GM12878 (cell line): Measurements from ENCODE around the gene ALDH3B2.
"Not testable (repeated sequence)": the region's sequence is repeated elsewhere in the genome, so short reads cannot be mapped to it uniquely, and the experiment has no call there.

Experiments
- CTCF ChIP-seq, 3 experiments: IDR thresholded peaks in 2 of 3; conservative IDR thresholded peaks in 1 of 3; 2 replicates each; pipeline ENCODE4 v1.5.1; 2011; ENCODE audit warnings: low read depth in 3 of 3, low read length in 3 of 3, mild to moderate bottlenecking in 3 of 3, control low read depth in 2 of 3, moderate library complexity in 2 of 3, inconsistent platforms in 1 of 3, mixed read lengths in 1 of 3; ENCODE audit not compliant: control insufficient read depth in 2 of 3, insufficient read depth in 1 of 3; ENCODE audit errors: extremely low read depth in 1 of 3
- MAX ChIP-seq: IDR thresholded peaks from 2 replicates; pipeline ENCODE4 v1.6.1; 2012; ENCODE audit warnings: low read depth, low read length, improper control_type of control experiment
- POLR2A ChIP-seq: IDR thresholded peaks from 2 replicates; pipeline ENCODE4 v1.6.1; 2011; ENCODE audit warnings: low read depth, mild to moderate bottlenecking, low read length
- POLR2AphosphoS5 ChIP-seq: IDR thresholded peaks from 2 replicates; pipeline ENCODE4 v1.6.1; 2011; ENCODE audit warnings: mild to moderate bottlenecking, low read length, inconsistent platforms
- TBL1XR1 ChIP-seq: IDR thresholded peaks from 2 replicates; pipeline ENCODE4 v1.6.1; 2012; ENCODE audit warnings: low read depth, low read length, improper control_type of control experiment
- ZNF274 ChIP-seq: IDR thresholded peaks from one replicate; pipeline ENCODE4 v1.8.0; 2011; ENCODE audit not compliant: insufficient read length, insufficient read depth

GRCh38 chr11:67711212-67711611, 36.8 kb upstream of the ALDH3B2 start:
- TF ChIP-seq TBL1XR1; CTCF (IDR thresholded peaks at IDR 0.05 in 2 of 3, conservative IDR thresholded peaks at IDR 0.05 in 1 of 3; ENCODE audit: control insufficient read depth in 2 of 3, extremely low read depth in 1 of 3, insufficient read depth in 1 of 3, low read depth in 3 of 3, low read length in 3 of 3); POLR2A; MAX; POLR2AphosphoS5; ZNF274: not testable (repeated sequence)
